HL-60/S4 treated with phorbol 12-myristate 13-acetate at 8.2 ng/mL for 4 days and 3 days (cell line): ENCODE measurements around the gene RUNX1.

Experiments used
- in situ Hi-C: fragments of 300-500 bp; cut with MboI; formaldehyde crosslinking; loops from 2 replicates; pipeline ENCODE4 v1.15.0; 2022; ENCODE audit warnings: low sequenced_read_pairs

RUNX1 gene

DNA sequence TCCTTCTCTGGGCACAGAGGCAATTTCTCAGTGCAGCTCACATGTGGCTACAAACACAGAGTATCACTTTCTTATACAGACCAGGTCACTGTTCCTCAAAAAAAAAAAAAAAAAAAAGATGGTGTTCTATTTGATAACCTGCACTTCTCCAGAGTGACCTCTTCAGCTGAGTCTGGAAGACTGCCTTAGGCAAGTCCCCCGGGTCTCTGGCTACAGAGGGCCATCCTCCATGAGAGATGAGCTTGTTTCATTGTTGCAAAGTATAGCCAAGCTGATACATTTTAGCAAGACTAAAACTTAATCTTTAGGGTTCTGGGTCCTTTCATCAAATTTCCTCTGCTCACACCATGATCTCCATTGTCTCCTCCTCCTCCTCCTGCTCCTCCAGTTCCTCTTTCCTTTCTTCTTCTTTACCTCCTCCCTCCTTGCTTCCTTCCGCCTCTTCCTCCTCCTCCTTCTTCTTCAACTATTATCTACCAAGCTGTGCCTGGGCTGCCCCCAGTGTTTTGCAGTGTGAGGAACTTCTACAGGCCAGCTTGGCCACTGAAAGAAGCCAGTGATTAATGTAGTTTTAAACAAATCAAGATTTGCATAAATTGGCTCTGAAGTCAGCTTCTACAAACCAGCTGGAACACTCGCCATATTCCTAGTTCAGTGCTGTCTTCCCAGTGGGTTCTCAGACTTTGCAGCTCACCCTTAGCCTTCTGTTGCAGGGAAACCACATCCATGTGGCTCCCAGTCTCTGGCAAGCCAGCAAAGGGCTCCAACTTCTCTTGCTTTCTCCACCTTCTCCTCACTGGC lies 139.4 kb downstream of the RUNX1 start:
- in situ Hi-C loops = loop anchor here (10.0 kb wide), 1 partner anchor 55 kb away; no protein-coding TSS in a partner anchor

DNA sequence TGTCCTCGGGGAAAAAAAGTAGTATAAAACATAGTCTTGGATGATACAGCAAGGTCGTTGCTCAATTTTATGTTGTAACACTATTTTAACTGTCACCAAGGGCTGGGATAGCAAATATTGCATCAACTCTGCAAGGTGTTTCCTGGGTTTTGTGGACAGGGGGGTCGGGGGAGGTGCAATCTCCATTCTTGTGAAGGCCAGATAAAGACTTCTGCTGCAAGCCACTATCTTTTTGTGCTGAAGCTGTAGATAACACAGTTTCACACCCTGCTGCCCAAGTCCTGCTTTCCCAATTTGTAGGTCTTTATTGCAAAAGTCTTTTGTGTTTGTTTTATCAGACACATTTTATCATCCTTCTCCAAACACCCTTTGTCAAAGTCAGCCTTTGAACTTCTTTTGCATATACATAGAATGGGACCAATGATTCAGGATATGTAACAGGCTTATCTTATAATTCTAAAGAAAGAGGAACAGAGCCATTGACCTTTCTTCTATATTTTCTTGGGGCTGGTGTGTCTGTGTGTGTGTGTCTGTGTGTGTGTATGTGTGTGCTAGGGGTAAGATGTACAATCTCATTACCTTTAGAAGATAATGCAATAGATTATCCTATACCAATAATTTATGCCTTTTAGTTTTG lies 140.6 kb downstream of the RUNX1 start:
- in situ Hi-C loops = loop anchor here (10.0 kb wide), 1 partner anchor 56 kb away; no protein-coding TSS in a partner anchor

DNA sequence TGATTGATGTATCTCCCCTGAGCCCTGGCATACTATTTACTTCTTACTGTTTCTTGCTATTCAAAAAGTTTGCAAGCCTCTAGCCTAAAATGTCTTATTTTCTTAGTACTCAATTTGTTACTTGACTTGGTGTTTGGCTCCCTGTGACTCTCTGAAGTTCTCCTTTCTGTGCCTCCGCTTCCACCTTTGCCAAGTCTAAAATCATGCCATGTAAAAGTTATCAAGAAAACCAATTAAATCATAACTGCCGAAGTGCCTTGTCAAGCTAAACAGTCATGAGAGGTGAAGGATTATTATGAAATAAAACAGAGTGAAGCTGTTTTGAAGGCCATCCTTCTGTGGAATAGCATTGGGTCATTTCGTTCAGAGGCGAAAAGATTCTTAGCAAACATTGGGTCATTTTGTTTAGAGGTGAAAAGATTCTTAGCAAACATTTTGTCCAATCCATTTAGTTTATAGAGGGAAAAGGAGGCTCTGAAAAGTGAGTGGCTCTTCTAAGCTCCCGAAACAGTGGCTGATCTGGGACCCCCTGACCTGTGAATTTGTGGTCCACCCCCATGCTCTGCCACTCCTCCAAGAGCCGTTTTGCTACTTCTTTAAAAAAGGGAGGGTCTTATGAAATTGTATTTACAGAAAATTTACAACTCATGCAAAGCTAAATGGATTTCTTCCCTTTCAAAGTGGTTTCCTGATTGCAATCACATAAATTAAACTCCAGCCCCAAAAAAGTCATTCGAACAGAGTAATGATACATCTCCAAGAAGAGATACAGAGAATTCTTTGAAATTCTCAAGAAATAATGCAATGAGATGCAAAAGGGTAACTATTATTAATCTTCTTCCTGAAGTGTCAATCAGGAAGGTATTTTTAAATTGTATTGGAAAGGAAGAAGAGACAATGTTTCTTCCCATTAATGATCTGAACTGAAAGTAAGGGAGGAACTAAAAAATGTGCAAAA lies 141.4 kb downstream of the RUNX1 start:
- in situ Hi-C loops = loop anchor here (10.0 kb wide), 1 partner anchor 57 kb away; no protein-coding TSS in a partner anchor

DNA sequence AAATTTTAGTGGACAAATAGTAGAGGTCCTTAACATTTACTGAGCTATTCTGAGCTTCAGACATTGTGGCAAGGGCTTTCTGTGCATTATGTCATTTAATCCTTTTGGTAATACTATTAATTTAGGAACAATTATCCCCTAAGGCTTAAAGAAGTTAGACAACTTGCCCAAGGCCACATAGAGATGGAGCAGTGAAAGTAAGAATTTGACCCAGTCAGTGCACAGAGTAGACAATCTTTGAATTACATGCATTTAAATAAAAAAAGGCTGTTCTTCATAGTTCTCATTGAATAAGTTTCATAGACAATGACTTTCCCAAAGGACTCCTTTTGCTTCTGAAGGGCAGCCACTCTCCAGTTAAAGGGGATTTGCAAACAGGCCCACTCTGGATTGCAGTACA lies 142.7 kb downstream of the RUNX1 start:
- in situ Hi-C loops = loop anchor here (10.0 kb wide), 1 partner anchor 58 kb away; no protein-coding TSS in a partner anchor

DNA sequence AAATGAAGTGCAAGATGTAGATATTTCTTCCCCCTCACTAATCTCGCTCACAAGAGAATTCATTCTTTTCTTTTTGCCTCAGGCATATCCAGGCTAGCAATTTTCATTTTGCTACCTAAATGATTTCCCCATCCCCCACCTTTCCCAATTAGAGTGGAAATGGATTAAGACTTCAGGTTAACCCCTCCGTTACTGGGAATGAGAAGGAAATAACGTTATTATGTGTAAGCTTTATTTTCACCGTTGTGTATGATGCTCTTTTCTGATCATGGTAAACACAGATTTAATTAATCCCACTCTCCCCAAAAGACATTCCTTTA lies 143.9 kb downstream of the RUNX1 start:
- in situ Hi-C loops = loop anchor here (10.0 kb wide), 1 partner anchor 60 kb away; no protein-coding TSS in a partner anchor

DNA sequence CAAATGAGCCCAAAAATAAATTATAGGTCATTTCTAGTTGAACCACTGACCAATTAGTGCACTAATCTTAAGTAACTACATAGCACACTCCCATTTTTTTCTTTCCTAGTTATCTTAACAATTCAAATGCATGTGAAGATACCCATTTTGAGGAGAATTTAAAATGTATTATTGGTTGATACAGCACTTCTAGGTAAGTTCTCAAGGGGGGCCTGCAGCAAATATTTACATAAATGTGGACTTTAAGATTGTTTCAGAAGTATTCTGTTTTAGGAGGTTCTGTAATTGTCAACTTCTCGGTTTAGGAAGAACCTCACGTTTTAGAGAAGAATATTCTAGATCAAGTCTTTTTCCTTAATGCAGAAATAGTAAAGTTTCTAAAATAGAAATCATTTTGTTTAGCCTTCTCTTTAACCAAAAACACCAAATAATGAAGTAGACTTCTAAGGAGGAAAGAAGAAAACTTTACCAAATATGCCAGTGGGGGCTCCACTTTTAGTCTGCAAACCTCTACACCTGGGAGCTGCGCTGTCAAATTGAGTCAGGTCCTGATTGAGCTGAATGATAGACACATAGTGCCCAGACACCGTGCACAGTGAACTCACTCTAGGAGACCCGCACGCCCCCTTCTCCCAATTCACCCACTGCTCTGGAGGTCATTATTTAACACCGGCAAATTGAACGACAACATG lies 144.4 kb downstream of the RUNX1 start:
- in situ Hi-C loops = loop anchor here (10.0 kb wide), 1 partner anchor 60 kb away; no protein-coding TSS in a partner anchor

DNA sequence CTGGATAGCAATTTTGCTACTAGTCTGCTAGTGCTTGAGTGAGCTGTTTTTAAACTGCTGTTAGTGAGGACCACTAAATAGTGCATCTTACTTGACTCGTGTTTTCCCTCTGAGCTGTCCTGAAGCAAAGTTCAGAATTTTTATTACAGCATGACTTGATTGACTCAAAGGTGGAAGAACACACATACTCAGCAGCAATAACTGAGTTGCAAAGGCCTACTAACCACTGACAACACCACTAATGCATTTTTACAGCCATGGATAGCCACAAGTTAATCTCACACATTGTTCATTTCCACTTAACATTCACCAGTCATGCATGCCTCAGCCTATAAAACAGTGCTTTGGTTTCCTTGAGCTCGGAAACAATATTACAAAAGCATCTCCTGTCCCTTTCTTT lies 148.7 kb downstream of the RUNX1 start:
- in situ Hi-C loops = loop anchor here (10.0 kb wide), 1 partner anchor 64 kb away; no protein-coding TSS in a partner anchor

DNA sequence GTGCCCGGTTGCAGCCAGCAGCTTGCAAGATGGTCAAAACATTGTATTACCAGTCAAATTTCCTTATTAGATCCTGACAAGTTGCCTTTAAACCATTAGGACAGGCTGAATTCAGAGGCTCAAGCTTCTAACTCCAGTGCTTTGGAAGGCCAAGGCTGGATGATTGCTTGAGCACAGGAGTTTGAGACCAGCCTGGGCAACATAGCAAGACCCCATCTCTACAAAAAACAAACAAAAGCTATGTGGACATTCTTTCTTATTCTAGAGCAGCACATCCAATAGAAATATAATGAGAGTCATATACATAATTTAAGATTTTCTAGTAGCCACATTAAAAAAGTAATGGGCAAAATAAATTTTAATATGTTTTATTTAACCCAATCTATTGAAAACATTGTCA lies 149.3 kb downstream of the RUNX1 start:
- in situ Hi-C loops = loop anchor here (10.0 kb wide), 1 partner anchor 65 kb away; no protein-coding TSS in a partner anchor

DNA sequence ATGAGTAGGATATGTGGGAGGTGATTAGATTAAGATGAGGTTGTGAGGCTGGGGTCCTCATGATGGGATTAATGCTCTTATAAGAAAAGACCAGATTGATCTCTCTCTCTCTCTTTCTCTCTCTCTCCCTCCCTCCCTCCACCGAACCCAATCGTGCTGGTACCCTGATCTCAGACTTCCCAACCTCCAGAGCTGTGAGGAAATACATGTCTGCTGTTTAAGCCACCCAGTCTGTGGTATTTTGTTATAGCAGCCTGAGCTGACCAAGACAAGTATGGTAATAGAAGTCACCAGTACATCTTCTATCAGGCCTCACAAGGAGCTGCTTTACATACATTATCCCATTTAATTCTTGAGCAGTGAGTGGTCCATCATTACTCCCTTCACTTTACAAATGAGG lies 149.8 kb downstream of the RUNX1 start:
- in situ Hi-C loops = no loop called here

DNA sequence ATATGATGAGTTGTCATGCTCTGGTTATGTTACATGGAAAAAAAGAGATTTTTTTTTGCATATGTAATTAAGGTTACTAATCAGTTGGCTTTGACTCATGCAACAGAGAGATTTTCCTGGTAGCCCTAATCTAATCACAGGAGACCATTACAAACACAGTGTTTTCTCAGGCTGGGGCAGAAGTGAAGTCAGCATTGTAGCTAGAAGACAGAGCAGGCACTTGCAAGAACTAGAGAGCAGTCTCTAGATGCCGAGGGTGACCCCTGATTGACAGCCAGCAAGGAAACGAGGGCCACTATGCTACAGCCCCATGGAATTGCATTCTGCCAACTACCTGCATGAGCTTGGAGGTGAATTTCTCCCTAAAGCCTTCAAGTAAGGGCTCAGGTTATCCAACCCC lies 151.3 kb downstream of the RUNX1 start:
- in situ Hi-C loops = no loop called here

DNA sequence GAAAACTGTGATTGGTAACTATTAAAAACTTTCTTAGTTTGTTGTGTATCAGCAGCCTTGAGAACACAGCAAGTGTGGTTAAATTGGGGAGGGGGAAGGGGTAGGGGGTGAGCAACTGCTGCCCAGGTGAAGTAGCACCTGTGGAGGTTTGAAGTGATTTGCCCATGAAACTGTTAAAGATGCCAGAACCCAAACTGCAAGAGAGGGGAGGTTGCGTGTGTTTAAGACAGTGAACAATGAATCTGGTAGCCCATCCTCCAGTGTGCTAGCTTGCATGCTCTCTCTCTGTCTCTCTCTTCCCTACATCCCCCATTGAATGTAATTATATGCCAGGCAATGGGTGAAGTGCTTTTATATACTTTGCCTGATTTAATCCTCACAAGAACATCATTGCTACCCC lies 154.7 kb downstream of the RUNX1 start:
- in situ Hi-C loops = no loop called here

DNA sequence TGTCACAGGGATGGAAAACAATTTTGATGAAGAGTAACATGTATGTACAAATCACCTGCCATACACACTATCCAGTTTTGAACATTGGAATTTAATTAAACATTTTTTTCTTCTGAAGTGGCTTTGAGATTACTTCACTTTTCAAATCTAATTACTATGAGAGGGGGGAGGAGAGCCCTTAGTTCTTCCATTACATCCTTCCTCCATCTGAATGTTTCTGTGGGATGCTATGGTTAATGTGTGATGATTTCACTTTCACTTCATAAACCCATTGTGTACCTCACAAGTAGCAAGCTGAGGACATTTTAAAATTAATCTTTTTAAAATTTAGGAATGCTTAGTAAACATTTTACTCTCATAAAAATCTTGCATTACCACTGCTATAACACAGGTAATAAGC lies 156.9 kb downstream of the RUNX1 start:
- in situ Hi-C loops = no loop called here

DNA sequence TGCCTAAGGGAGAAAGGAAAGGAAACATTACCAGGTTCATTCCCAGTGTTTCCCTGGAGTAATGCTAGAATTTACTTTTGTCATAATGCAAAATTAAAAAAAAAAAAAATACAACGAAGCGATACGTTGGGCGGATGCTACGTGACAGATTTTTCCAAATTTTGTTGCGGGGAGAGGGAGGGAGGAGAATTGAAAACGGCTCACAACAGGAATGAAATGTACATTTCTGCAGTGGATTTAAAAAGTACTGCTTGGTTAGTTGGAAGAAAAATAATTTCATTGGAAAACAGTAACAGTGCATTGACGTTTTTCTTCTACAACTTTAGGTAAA lies 157.5 kb downstream of the RUNX1 start:
- in situ Hi-C loops = no loop called here

DNA sequence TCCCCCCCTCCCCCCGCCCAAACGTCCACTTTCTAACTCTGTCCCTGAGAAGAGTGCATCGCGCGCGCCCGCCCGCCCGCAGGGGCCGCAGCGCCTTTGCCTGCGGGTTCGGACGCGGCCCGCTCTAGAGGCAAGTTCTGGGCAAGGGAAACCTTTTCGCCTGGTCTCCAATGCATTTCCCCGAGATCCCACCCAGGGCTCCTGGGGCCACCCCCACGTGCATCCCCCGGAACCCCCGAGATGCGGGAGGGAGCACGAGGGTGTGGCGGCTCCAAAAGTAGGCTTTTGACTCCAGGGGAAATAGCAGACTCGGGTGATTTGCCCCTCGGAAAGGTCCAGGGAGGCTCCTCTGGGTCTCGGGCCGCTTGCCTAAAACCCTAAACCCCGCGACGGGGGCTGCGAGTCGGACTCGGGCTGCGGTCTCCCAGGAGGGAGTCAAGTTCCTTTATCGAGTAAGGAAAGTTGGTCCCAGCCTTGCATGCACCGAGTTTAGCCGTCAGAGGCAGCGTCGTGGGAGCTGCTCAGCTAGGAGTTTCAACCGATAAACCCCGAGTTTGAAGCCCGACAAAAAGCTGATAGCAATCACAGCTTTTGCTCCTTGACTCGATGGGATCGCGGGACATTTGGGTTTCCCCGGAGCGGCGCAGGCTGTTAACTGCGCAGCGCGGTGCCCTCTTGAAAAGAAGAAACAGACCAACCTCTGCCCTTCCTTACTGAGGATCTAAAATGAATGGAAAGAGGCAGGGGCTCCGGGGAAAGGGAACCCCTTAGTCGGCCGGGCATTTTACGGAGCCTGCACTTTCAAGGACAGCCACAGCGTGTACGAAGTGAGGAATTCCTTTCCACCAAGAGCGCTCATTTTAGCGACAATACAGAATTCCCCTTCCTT lies 158.1 kb downstream of the RUNX1 start:
- in situ Hi-C loops = no loop called here

DNA sequence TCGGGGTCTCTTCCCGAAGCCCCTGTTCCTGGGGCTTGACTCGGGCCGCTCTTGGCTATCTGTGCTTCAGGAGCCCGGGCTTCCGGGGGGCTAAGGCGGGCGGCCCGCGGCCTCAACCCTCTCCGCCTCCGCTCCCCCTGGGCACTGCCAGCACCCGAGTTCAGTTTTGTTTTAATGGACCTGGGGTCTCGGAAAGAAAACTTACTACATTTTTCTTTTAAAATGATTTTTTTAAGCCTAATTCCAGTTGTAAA lies 158.7 kb downstream of the RUNX1 start:
- in situ Hi-C loops = no loop called here

DNA sequence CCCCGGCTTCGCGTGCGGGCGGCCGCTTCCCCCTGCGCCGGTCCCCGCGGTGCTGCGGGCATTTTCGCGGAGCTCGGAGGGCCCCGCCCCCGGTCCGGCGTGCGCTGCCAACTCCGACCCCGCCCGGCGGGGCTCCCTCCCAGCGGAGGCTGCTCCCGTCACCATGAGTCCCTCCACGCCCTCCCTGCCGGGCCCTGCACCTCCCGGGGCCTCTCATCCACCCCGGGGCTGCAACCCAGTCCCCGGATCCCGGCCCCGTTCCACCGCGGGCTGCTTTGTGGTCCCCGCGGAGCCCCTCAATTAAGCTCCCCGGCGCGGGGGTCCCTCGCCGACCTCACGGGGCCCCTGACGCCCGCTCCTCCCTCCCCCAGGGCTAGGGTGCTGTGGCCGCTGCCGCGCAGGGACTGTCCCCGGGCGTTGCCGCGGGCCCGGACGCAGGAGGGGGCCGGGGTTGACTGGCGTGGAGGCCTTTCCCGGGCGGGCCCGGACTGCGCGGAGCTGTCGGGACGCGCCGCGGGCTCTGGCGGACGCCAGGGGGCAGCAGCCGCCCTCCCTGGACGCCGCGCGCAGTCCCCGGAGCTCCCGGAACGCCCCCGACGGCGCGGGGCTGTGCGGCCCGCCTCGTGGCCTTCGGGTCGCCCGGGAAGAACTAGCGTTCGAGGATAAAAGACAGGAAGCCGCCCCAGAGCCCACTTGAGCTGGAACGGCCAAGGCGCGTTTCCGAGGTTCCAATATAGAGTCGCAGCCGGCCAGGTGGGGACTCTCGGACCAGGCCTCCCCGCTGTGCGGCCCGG lies 159.2 kb downstream of the RUNX1 start:
- in situ Hi-C loops = no loop called here

DNA sequence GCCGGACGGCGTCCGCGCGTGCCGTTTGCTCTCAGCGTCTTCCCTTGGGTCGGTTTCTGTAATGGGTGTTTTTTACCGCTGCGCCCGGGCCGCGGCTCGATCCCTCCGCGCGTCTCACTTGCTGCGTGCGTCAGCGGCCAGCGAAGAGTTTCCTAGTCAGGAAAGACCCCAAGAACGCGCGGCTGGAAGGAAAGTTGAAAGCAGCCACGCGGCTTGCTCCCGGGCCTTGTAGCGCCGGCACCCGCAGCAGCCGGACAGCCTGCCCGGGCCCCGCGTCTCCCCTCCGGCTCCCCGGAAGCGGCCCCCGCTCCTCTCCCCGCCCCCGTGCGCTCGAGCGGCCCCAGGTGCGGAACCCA lies 159.8 kb downstream of the RUNX1 start:
- in situ Hi-C loops = no loop called here

DNA sequence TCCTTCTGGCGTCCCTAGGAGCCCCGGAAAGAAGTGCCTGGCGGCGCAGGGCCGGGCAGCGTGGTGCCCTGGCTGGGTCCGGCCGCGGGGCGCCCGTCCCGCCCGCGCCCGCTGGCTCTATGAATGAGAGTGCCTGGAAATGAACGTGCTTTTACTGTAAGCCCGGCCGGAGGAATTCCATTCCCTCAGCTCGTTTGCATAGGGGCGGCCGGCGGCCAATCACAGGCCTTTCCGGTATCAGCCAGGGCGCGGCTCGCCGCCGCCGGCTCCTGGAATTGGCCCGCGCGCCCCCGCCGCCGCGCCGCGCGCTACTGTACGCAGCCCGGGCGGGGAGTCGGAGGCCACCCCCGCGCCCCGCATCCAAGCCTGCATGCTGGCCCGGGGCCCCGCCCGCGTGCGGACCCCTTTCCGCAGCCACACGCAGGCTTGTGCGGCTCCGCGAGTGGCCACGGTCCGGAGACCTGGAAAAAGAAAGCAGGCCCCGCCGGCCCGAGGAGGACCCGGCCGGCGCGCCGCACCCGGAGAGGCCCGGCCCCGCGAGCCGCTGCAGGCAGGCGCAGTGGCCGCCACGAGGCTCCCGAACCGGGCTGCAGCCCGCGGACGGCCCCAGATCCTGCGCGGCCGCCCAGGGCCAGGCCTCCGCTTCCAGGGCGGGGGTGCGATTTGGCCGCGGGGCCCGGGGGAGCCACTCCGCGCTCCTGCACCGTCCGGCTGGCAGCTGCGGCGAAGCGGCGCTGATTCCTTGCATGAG lies 160.4 kb downstream of the RUNX1 start:
- in situ Hi-C loops = no loop called here
